ENCODE measurements around the gene BSN. TPM values are rescaled to one million over a fixed set of nuclear protein-coding genes. Genes with fewer than 3 reads are reported as not detected.

The BSN gene
- total RNA-seq, 1 donor from 2014 or later, result 0.85 TPM

DNA sequence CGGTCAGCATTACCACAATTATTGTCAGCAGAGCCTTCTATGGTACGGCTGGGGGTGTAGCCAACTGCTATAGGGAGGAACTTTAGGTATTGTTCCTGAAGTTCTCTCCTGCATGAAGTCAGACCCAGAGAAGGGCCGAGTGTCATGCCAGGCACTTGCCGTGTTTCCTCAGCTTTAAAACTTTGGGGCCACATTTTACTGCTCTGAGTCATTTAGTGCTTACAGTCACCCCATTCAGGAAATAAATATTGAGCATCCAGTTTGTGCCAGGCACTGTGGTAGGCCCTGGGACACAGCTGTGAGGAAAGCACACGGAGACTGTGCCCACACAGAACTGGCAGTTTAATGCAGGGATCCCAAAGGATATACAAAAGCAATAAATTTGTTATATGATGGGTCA, 65.4 kb downstream of the BSN start:
- H3K27ac ChIP-seq, result no peak overlapping the region
- TF ChIP-seq, protein P1, sequence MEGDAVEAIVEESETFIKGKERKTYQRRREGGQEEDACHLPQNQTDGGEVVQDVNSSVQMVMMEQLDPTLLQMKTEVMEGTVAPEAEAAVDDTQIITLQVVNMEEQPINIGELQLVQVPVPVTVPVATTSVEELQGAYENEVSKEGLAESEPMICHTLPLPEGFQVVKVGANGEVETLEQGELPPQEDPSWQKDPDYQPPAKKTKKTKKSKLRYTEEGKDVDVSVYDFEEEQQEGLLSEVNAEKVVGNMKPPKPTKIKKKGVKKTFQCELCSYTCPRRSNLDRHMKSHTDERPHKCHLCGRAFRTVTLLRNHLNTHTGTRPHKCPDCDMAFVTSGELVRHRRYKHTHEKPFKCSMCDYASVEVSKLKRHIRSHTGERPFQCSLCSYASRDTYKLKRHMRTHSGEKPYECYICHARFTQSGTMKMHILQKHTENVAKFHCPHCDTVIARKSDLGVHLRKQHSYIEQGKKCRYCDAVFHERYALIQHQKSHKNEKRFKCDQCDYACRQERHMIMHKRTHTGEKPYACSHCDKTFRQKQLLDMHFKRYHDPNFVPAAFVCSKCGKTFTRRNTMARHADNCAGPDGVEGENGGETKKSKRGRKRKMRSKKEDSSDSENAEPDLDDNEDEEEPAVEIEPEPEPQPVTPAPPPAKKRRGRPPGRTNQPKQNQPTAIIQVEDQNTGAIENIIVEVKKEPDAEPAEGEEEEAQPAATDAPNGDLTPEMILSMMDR (IDR thresholded peaks at IDR 0.05), result no peak
- no peak for DNase-seq (ENCODE audit: low spot score in 2 of 2)
- no peaks in the 10 kb centered on the region for H3K4me1 ChIP-seq
- intact Hi-C loops (cut with DNase I), result no loop called here
- no peaks in the 10 kb centered on the region for H3K36me3 ChIP-seq
- H3K4me3 ChIP-seq, result no peak overlapping the region
- no peaks in the 10 kb centered on the region for H3K9me3 ChIP-seq
- H3K27me3 ChIP-seq, result no peaks in the 10 kb centered on the region

DNA sequence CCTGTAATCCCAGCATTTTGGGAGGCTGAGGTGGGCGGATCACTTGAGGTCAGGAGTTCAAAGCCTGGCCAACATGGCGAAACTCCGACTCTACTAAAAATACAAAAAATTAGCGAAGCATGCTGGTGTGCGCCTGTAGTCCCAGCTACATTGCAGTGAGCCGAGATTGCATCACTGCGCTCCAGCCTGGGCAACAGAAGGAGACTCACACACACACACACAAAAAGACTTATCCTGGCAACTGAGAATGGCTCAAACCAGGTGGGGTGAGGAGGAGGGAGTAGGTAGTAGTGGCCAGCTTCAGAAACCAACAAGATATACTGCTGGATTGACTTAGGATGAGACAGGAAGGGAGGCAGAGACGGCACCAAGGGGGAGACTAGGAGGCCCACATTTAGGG, 66.5 kb downstream of the BSN start:
- no peak overlapping the region for H3K4me3 ChIP-seq
- H3K4me1 ChIP-seq, result no peaks in the 10 kb centered on the region
- no peaks in the 10 kb centered on the region for H3K36me3 ChIP-seq
- no peak overlapping the region for H3K27ac ChIP-seq
- intact Hi-C loops (cut with DNase I), result no loop called here
- TF ChIP-seq, protein P1 (IDR thresholded peaks at IDR 0.05), result no peak
- no peak for DNase-seq (ENCODE audit: low spot score in 2 of 2)
- no peaks in the 10 kb centered on the region for H3K9me3 ChIP-seq
- H3K27me3 ChIP-seq, result no peaks in the 10 kb centered on the region

DNA sequence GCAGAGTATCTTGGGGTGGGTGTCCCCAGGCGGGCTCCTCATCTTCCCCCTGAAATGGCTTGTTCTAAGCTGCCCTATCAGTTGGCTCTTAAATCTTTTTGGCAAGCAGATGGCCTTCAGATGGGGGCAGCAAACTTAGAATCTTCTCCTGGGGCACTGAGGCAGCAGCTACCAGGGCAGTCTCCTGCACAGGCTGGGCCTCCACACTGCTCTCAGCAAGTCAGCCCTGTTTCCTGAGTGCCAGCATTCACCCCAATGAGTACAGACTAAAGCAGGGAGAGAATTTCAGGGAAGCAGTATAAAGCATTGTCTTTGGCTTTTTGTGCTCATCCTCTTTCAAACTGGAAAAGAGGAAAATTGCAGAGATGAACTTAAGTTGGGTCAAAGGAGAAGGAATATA, 68.8 kb downstream of the BSN start:
- Histone ChIP-seq H3K27me3 (no peaks in the 10 kb centered on the region), H3K4me3 (no peak overlapping the region), H3K9me3 (no peaks in the 10 kb centered on the region), H3K4me1 (no peaks in the 10 kb centered on the region), H3K27ac (no peak overlapping the region), H3K36me3 (no peaks in the 10 kb centered on the region)
- intact Hi-C loops (cut with DNase I), result no loop called here
- TF ChIP-seq, protein P1 (IDR thresholded peaks at IDR 0.05), result no peak
- DNase-seq (ENCODE audit: low spot score in 2 of 2), result no peak

DNA sequence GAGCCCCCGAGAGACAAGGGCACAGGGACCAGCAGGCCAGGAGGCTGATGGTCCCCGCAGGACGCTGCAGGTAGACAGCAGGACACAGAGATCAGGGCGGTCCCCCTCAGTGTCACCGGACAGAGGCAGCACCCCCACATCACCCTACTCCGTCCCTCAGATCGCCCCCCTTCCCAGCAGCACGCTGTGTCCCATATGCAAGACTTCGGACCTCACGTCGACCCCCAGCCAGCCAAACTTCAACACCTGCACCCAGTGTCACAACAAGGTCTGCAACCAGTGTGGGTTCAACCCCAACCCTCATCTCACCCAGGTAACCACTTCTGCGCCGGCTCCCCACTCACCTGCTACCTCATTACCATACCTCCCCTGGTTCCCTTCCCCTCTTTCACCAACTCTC, 70.8 kb downstream of the BSN start:
- intact Hi-C loops (cut with DNase I), result no loop called here
- H3K27ac ChIP-seq, result no peak overlapping the region
- no peaks in the 10 kb centered on the region for H3K27me3 ChIP-seq
- no peak for DNase-seq (ENCODE audit: low spot score in 2 of 2)
- no peak overlapping the region for H3K4me3 ChIP-seq
- H3K36me3 ChIP-seq, result no peaks in the 10 kb centered on the region
- H3K9me3 ChIP-seq, result no peaks in the 10 kb centered on the region
- no peaks in the 10 kb centered on the region for H3K4me1 ChIP-seq
- TF ChIP-seq, protein P1 (IDR thresholded peaks at IDR 0.05), result no peak

DNA sequence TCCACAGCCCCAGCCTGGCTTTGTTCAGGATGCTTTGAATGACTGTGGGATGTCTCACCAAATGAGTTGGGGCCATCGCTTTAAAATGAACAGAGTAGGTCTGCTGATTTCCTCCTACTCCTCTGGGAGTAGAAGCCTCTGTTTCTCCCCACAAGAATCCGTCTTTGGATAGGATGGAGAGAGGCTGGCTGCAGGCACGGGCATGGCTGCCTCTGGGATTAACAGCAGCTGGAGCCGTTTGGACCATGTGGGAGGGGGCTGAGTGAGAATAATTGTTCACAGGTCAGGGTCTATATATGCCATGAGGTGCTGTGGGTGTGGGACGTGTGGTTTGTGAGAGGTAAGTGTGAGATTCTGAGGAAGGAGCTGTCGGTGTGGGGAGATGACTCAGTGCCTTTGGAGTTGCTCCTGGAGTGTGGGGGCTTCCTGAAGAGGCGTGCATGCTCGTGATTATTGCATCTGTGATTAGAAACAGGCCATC, 71.9 kb downstream of the BSN start:
- intact Hi-C loops (cut with DNase I), result no loop called here
- H3K27me3 ChIP-seq, result no peaks in the 10 kb centered on the region
- no peaks in the 10 kb centered on the region for H3K36me3 ChIP-seq
- no peaks in the 10 kb centered on the region for H3K4me1 ChIP-seq
- H3K27ac ChIP-seq, result no peak overlapping the region
- no peaks in the 10 kb centered on the region for H3K9me3 ChIP-seq
- no peak for DNase-seq (ENCODE audit: low spot score in 2 of 2)
- H3K4me3 ChIP-seq, result no peak overlapping the region
- TF ChIP-seq, protein P1 (IDR thresholded peaks at IDR 0.05), result no peak

DNA sequence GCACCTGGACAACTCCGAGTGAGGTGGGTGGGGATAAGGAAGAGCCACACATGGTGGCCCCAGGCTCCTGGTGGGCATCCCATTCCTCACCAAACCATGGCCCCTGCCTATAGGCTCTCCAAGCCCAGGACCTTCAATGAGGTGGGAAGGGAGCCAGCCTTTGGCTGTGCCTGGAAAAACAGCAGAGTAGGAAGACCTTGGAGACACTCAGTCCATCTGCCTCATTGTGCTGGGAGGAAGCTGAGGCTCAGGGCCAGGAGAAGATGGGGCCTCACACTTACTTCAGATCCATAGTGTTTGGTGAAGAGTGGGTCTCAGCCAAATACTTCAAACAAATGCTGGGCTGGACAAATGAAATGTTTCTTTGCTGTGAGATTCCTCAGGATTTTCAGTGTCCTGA, 72.5 kb downstream of the BSN start:
- Histone ChIP-seq H3K4me1 (no peaks in the 10 kb centered on the region), H3K27ac (no peak overlapping the region), H3K9me3 (no peaks in the 10 kb centered on the region), H3K4me3 (no peak overlapping the region), H3K27me3 (no peaks in the 10 kb centered on the region), H3K36me3 (no peaks in the 10 kb centered on the region)
- intact Hi-C loops (cut with DNase I), result no loop called here
- TF ChIP-seq, protein P1 (IDR thresholded peaks at IDR 0.05), result no peak
- no peak for DNase-seq (ENCODE audit: low spot score in 2 of 2)

Data from ascending aorta (tissue), 2 donors.